Measurements from ENCODE around the gene OLIG2.

Gene OLIG2

DNA sequence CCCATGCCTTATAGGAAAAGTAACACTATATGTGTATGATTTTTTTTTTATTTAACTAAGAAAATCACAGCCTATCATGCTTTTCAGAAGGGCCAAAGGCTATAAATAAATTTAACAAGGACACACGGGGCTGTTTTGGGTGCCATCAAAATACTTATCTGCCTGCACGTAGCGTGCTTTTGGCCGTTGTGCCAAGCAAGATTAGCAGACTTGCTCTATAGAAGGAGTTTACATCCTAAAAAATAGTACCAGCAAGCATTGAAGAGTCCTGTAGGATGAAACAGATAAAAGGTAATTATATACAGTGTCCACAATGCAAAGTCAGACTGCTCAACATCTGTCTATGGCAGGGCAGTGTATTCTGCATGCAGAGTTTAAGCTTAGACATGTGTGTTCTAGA, 47.9 kb downstream of the OLIG2 start:
- no peaks in the 10 kb centered on the region for H3K27me3 ChIP-seq (ENCODE audit: insufficient read depth, low read length, poor library complexity, severe bottlenecking)
- no peak overlapping the region for H3K4me3 ChIP-seq (ENCODE audit: low read length, poor library complexity, severe bottlenecking)
- H3K9ac ChIP-seq (ENCODE audit: low read depth, low read length, poor library complexity, severe bottlenecking), result no peak overlapping the region
- H2AFZ ChIP-seq (ENCODE audit: low read length), result 0 out of 2 replicates have a peak overlapping the region, but pooled peaks have one; percentile 30
- H3K36me3 ChIP-seq (ENCODE audit: insufficient read depth, low read length), result no peaks in the 10 kb centered on the region
- TF ChIP-seq, protein P1, sequence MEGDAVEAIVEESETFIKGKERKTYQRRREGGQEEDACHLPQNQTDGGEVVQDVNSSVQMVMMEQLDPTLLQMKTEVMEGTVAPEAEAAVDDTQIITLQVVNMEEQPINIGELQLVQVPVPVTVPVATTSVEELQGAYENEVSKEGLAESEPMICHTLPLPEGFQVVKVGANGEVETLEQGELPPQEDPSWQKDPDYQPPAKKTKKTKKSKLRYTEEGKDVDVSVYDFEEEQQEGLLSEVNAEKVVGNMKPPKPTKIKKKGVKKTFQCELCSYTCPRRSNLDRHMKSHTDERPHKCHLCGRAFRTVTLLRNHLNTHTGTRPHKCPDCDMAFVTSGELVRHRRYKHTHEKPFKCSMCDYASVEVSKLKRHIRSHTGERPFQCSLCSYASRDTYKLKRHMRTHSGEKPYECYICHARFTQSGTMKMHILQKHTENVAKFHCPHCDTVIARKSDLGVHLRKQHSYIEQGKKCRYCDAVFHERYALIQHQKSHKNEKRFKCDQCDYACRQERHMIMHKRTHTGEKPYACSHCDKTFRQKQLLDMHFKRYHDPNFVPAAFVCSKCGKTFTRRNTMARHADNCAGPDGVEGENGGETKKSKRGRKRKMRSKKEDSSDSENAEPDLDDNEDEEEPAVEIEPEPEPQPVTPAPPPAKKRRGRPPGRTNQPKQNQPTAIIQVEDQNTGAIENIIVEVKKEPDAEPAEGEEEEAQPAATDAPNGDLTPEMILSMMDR (conservative IDR thresholded peaks at IDR 0.05; ENCODE audit: low read length), result no peak
- no peak for TF ChIP-seq EZH2phosphoT487 (IDR thresholded peaks at IDR 0.05; ENCODE audit: borderline replicate concordance)
- H4K20me1 ChIP-seq (ENCODE audit: insufficient read depth, low read length, poor library complexity, severe bottlenecking), result no peaks in the 10 kb centered on the region
- no peaks in the 10 kb centered on the region for H3K9me2 ChIP-seq (replicated peaks; ENCODE audit: low read depth, low read length)
- H3K4me1 ChIP-seq (ENCODE audit: insufficient read depth, low read length, poor library complexity, severe bottlenecking), result peaks cover 28% of the 10 kb centered on the region
- H3F3A ChIP-seq (ENCODE audit: low read depth), result no peaks in the 10 kb centered on the region
- no peaks in the 10 kb centered on the region for H3K79me2 ChIP-seq (ENCODE audit: insufficient read depth, low read length)
- no peak overlapping the region for H3K4me2 ChIP-seq (ENCODE audit: low read depth, low read length, poor library complexity, severe bottlenecking)
- H3K9me3 ChIP-seq (ENCODE audit: insufficient read depth, low read depth, low read length), result no peaks in the 10 kb centered on the region

DNA sequence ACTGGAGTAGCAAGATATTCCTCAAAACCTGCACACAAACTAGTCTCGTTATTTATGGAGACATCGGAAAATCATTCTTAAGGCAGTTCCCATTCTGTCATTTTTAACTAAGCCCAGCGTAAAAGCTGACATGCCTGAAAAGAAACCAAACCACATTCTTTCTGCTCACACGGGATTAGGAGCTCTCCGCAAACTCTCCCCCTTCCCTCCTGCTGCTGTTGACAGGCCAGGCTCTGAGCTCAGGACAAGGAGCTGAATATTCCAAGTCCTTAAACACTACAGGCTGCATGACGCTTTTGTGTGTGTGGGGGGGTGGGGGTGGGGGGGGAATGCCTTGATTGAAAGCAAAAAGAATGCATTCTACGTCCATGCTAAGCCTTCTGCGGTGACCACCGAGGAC, 49.4 kb downstream of the OLIG2 start:
- Histone ChIP-seq H3K4me1 (ENCODE audit: insufficient read depth, low read length, poor library complexity, severe bottlenecking) (peaks cover 35% of the 10 kb centered on the region), H3K9ac (ENCODE audit: low read depth, low read length, poor library complexity, severe bottlenecking) (no peak overlapping the region), H4K20me1 (ENCODE audit: insufficient read depth, low read length, poor library complexity, severe bottlenecking) (no peaks in the 10 kb centered on the region), H3K4me3 (ENCODE audit: low read length, poor library complexity, severe bottlenecking) (no peak overlapping the region), H3F3A (ENCODE audit: low read depth) (no peaks in the 10 kb centered on the region), H3K4me2 (ENCODE audit: low read depth, low read length, poor library complexity, severe bottlenecking) (no peak overlapping the region), H3K79me2 (ENCODE audit: insufficient read depth, low read length) (no peaks in the 10 kb centered on the region), H3K9me2 (replicated peaks; ENCODE audit: low read depth, low read length) (no peaks in the 10 kb centered on the region), H2AFZ (ENCODE audit: low read length) (no peak overlapping the region), H3K36me3 (ENCODE audit: insufficient read depth, low read length) (no peaks in the 10 kb centered on the region), H3K27me3 (ENCODE audit: insufficient read depth, low read length, poor library complexity, severe bottlenecking) (no peaks in the 10 kb centered on the region), H3K9me3 (ENCODE audit: insufficient read depth, low read depth, low read length) (no peaks in the 10 kb centered on the region)
- no peak for TF ChIP-seq EZH2phosphoT487 (IDR thresholded peaks at IDR 0.05; ENCODE audit: borderline replicate concordance)
- TF ChIP-seq, protein P1 (conservative IDR thresholded peaks at IDR 0.05; ENCODE audit: low read length), result no peak

DNA sequence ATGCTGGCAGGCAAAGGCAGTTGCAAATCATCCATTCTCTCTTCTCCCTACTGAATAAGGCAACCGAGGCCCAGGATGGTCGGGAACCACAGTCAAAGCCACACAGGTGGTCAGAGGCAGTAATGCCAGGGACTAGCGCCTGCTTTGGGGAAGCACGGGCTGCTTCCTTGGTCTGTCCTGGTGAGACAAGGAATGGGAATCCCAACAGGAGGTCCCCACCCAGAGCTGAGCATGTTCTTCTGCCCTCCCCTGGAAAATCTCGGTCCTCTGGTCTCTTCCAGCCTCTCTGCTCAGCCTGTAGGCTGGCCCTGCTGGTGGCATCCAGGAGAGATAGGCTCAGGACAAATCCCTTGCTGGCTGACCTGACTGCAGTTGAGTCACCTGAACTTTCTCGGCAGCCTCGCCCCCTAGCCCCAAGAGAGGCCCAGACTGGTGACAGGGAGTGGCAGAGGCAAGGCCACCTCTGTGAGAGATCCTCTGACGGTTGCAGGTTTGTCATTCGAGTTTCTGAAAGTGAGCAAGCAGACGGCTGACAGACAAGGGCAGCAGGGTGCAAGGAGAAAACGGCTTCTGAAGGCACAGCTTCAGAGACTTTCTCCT, 50.0 kb downstream of the OLIG2 start:
- Histone ChIP-seq H3K9me3 (ENCODE audit: insufficient read depth, low read depth, low read length) (no peaks in the 10 kb centered on the region), H3K36me3 (ENCODE audit: insufficient read depth, low read length) (no peaks in the 10 kb centered on the region), H4K20me1 (ENCODE audit: insufficient read depth, low read length, poor library complexity, severe bottlenecking) (no peaks in the 10 kb centered on the region), H3K4me3 (ENCODE audit: low read length, poor library complexity, severe bottlenecking) (no peak overlapping the region), H3K9me2 (replicated peaks; ENCODE audit: low read depth, low read length) (no peaks in the 10 kb centered on the region), H3F3A (ENCODE audit: low read depth) (no peaks in the 10 kb centered on the region), H3K9ac (ENCODE audit: low read depth, low read length, poor library complexity, severe bottlenecking) (peak overlapping the region; percentile 8), H3K4me2 (ENCODE audit: low read depth, low read length, poor library complexity, severe bottlenecking) (no peak overlapping the region), H3K27me3 (ENCODE audit: insufficient read depth, low read length, poor library complexity, severe bottlenecking) (no peaks in the 10 kb centered on the region), H2AFZ (ENCODE audit: low read length) (no peak overlapping the region), H3K4me1 (ENCODE audit: insufficient read depth, low read length, poor library complexity, severe bottlenecking) (peaks cover 35% of the 10 kb centered on the region), H3K79me2 (ENCODE audit: insufficient read depth, low read length) (no peaks in the 10 kb centered on the region)
- TF ChIP-seq EZH2phosphoT487 (IDR thresholded peaks at IDR 0.05; ENCODE audit: borderline replicate concordance), result no peak
- TF ChIP-seq, protein P1 (conservative IDR thresholded peaks at IDR 0.05; ENCODE audit: low read length), result no peak
